ENCODE measurements around the gene CYP27B1. TPM values are rescaled to one million over a fixed set of nuclear protein-coding genes. Genes with fewer than 3 reads are reported as not detected.

CYP27B1 gene
- total and polyA plus RNA-seq, 4 donors: 0.05 to 1.6 (median 0.17) TPM

GRCh38 chr12:57772429-57773322, 5.8 kb upstream of the CYP27B1 start, which contains the start of gene EEF1AKMT3:
Gene EEF1AKMT3, plus strand, starts transcription at chr12:57772614. Its CDS starts 111 bp downstream, at chr12:57772725.
- peaks cover 5 to 13% (median 10%) of the 10 kb centered on the region in 4 donors for H3K4me1 ChIP-seq (ENCODE audit: control insufficient read depth in 4 of 4, insufficient read depth in 4 of 4, low read length in 3 of 4)
- no peaks in the 10 kb centered on the region for H3K9me3 ChIP-seq (ENCODE audit: control insufficient read depth in 4 of 4, low read length in 3 of 4)
- no peak for DNase-seq (ENCODE audit: low spot score)
- no peak for TF ChIP-seq GABPA (IDR thresholded peaks at IDR 0.05 in 1 of 2, conservative IDR thresholded peaks at IDR 0.05 in 1 of 2)
- TF ChIP-seq FOXA1 (IDR thresholded peaks at IDR 0.05): no peak
- no peak for TF ChIP-seq EGR1 (IDR thresholded peaks at IDR 0.05; ENCODE audit: low read depth in 2 of 2)
- TF ChIP-seq HNF4G (IDR thresholded peaks at IDR 0.05): no peak
- no peak for TF ChIP-seq ATF3 (IDR thresholded peaks at IDR 0.05)
- no peak for TF ChIP-seq TAF1 (conservative IDR thresholded peaks at IDR 0.05)
- TF ChIP-seq REST (IDR thresholded peaks at IDR 0.05): no peak
- TF ChIP-seq CTCF (IDR thresholded peaks at IDR 0.05; ENCODE audit: low read depth, low read length, missing input control): no peak
- TF ChIP-seq RXRA (IDR thresholded peaks at IDR 0.05): no peak
- TF ChIP-seq FOXA2 (IDR thresholded peaks at IDR 0.05): no peak
- TF ChIP-seq MAX (IDR thresholded peaks at IDR 0.05): no peak
- H3K27ac ChIP-seq (ENCODE audit: low read depth in 1 of 2, low read length in 2 of 2): peak within 1 kb of the TSS; percentile 77 to 99
- H3K9ac ChIP-seq (ENCODE audit: low read depth in 1 of 2, low read length in 2 of 2): peak within 1 kb of the TSS; percentile 63 to 86
- H3K4me3 ChIP-seq (ENCODE audit: low read depth in 1 of 3, low read length in 3 of 3): peak within 1 kb of the TSS; percentile 58 to 99 (median 63)
- H3K36me3 ChIP-seq (ENCODE audit: control insufficient read depth in 4 of 4, insufficient read depth in 3 of 4, low read depth in 1 of 4, low read length in 3 of 4): peaks cover 10 to 19% (median 14%) of the 10 kb centered on the region in 4 donors
- no peaks in the 10 kb centered on the region for H3K27me3 ChIP-seq (ENCODE audit: control insufficient read depth in 4 of 4, insufficient read depth in 4 of 4, low read length in 3 of 4)
- 5% methylated on average over 67 of the region's 67 CpGs for WGBS

- peaks cover 10 to 19% (median 14%) of the 10 kb centered on the region in 4 donors for H3K36me3 ChIP-seq (ENCODE audit: control insufficient read depth in 4 of 4, insufficient read depth in 3 of 4, low read depth in 1 of 4, low read length in 3 of 4)
- H3K4me1 ChIP-seq (ENCODE audit: control insufficient read depth in 4 of 4, insufficient read depth in 4 of 4, low read length in 3 of 4): peaks cover 5 to 14% (median 12%) of the 10 kb centered on the region in 4 donors
- peaks cover 0 to 3% (median 0%) of the 10 kb centered on the region in 4 donors for H3K27me3 ChIP-seq (ENCODE audit: control insufficient read depth in 4 of 4, insufficient read depth in 4 of 4, low read length in 3 of 4)
- H3K9ac ChIP-seq (ENCODE audit: low read depth in 1 of 2, low read length in 2 of 2): peak within 1 kb of the TSS; percentile 63 to 86
- H3K9me3 ChIP-seq (ENCODE audit: control insufficient read depth in 4 of 4, low read length in 3 of 4): no peaks in the 10 kb centered on the region
- DNase-seq (ENCODE audit: low spot score): peak; percentile 88
- WGBS: under 1% methylated on average over 28 of the region's 28 CpGs
- peak within 1 kb of the TSS; percentile 77 to 99 for H3K27ac ChIP-seq (ENCODE audit: low read depth in 1 of 2, low read length in 2 of 2)
- peak within 1 kb of the TSS; percentile 58 to 99 (median 63) for H3K4me3 ChIP-seq (ENCODE audit: low read depth in 1 of 3, low read length in 3 of 3)
- TF ChIP-seq SP1 (IDR thresholded peaks at IDR 0.05) (peak; percentile 71), JUND (IDR thresholded peaks at IDR 0.05) (peak; percentile 78 to 87), FOXA1 (IDR thresholded peaks at IDR 0.05) (no peak), ATF3 (IDR thresholded peaks at IDR 0.05) (peak; percentile 74), CTCF (IDR thresholded peaks at IDR 0.05; ENCODE audit: low read depth, low read length, missing input control) (no peak), HNF4G (IDR thresholded peaks at IDR 0.05) (no peak), TAF1 (conservative IDR thresholded peaks at IDR 0.05) (peak; percentile 44), GABPA (IDR thresholded peaks at IDR 0.05 in 1 of 2, conservative IDR thresholded peaks at IDR 0.05 in 1 of 2) (peak in 1 of 2 donors; percentile 58), RXRA (IDR thresholded peaks at IDR 0.05) (peak; percentile 47 to 54), EGR1 (IDR thresholded peaks at IDR 0.05; ENCODE audit: low read depth in 2 of 2) (peak in 1 of 2 donors; percentile 84), MAX (IDR thresholded peaks at IDR 0.05) (peak; percentile 100), RAD21 (IDR thresholded peaks at IDR 0.05) (peak; percentile 9 to 17), FOXA2 (IDR thresholded peaks at IDR 0.05) (no peak), YY1 (IDR thresholded peaks at IDR 0.05) (peak; percentile 97), ZBTB33 (IDR thresholded peaks at IDR 0.05) (peak; percentile 92), HNF4A (conservative IDR thresholded peaks at IDR 0.05) (peak; percentile 30 to 33)
These were observed 5.1 kb upstream of the CYP27B1 start, which contains the start of gene METTL1 for GRCh38 chr12:57771873-57772428. Gene METTL1, minus strand, starts transcription at chr12:57772105. Its CDS starts 22 bp downstream, at chr12:57772083.

Measured in liver (tissue), 9 donors.